Type B pancreatic cell (in vitro differentiated cells): Measurements from ENCODE around the gene INO80E. TPM values are rescaled to one million over a fixed set of nuclear protein-coding genes. Genes with fewer than 3 reads are reported as not detected.

Experiments
- DNase-seq: peaks from one replicate; pipeline ENCODE4 v3.0.0; 2021; ENCODE audit warnings: mixed read lengths; ENCODE audit not compliant: unreplicated experiment; ENCODE audit errors: extremely low spot score
- H3K27ac Mint-ChIP-seq: 2 replicates; pipeline ENCODE4 v1.8.0; 2021; ENCODE audit warnings: mild to moderate bottlenecking, mixed read lengths
- H3K27me3 Mint-ChIP-seq: 2 replicates; pipeline ENCODE4 v1.8.0; 2021; ENCODE audit warnings: mixed read lengths
- H3K36me3 Mint-ChIP-seq: 2 replicates; pipeline ENCODE4 v1.8.0; 2021; ENCODE audit warnings: mixed read lengths
- H3K4me1 Mint-ChIP-seq: one replicate; pipeline ENCODE4 v1.8.0; 2021; ENCODE audit warnings: mixed read lengths; ENCODE audit not compliant: unreplicated experiment
- H3K4me3 Mint-ChIP-seq: 2 replicates; pipeline ENCODE4 v1.8.0; 2021; ENCODE audit warnings: mild to moderate bottlenecking, mixed read lengths
- H3K9me3 Mint-ChIP-seq: 2 replicates; pipeline ENCODE4 v1.8.0; 2021; ENCODE audit warnings: mixed read lengths
- CTCF ChIP-seq: fragments of 200-600 bp; sonication (generic); conservative IDR thresholded peaks from 2 replicates; pipeline ENCODE4 v1.5.0; 2021; ENCODE audit warnings: antibody characterized with exemption, mild to moderate bottlenecking
- total RNA-seq: library from RNA; stranded (reverse); gene quantifications from 2 replicates; pipeline ENCODE4 v1.2.1, GENCODE V29; 2021; ENCODE audit warnings: low replicate concordance

Gene INO80E
- total RNA-seq, 1 donor from 2014 or later: 78.7 TPM

- Mint-ChIP-seq H3K4me3 (no peak within 1 kb of the TSS), H3K9me3 (no peaks in the 10 kb centered on the region), H3K4me1 (peaks cover 5% of the 10 kb centered on the region), H3K27ac (no peak within 1 kb of the TSS), H3K27me3 (peaks cover 40% of the 10 kb centered on the region), H3K36me3 (no peaks in the 10 kb centered on the region)
- DNase-seq: no peak
- TF ChIP-seq CTCF: no peak
These were observed 26.8 kb downstream of the INO80E start, which contains the start of gene C16orf92 for GRCh38 chr16:30022887-30023286. Gene C16orf92, plus strand, starts transcription at chr16:30023198. Its CDS starts 143 bp downstream, at chr16:30023341.

DNA sequence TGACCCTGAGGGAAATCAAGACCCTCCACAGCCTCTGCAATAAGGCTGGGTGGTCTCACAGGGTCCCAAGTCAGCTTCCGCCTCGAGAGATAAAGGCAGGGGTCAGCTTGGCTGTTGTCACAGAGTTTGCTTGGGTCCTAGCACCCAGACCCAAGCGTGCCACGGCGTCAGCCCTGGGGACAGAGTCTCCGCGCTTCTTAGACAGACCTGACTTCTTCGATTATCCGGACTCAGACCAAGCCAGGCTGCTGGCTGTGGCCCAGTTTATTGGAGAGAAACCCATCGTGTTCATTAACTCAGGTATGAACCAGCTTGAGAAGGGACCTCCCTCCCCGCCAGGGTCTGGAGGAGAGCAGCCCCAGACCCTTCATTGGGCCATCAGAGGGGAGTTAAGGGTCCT is 27.5 kb downstream of the INO80E start:
- Mint-ChIP-seq H3K36me3 (no peaks in the 10 kb centered on the region), H3K9me3 (no peaks in the 10 kb centered on the region), H3K27ac (no peak overlapping the region), H3K4me3 (no peak overlapping the region), H3K27me3 (peaks cover 46% of the 10 kb centered on the region), H3K4me1 (peaks cover 5% of the 10 kb centered on the region)
- DNase-seq: no peak
- no peak for TF ChIP-seq CTCF

GRCh38 chr16:30024451-30024850 is 28.4 kb downstream of the INO80E start:
- H3K27me3 Mint-ChIP-seq: peaks cover 50% of the 10 kb centered on the region
- DNase-seq: no peak
- H3K4me3 Mint-ChIP-seq: no peak overlapping the region
- H3K27ac Mint-ChIP-seq: no peak overlapping the region
- TF ChIP-seq CTCF: no peak
- peaks cover 5% of the 10 kb centered on the region for H3K4me1 Mint-ChIP-seq
- no peaks in the 10 kb centered on the region for H3K36me3 Mint-ChIP-seq
- H3K9me3 Mint-ChIP-seq: no peaks in the 10 kb centered on the region

- Mint-ChIP-seq H3K4me1 (peaks cover 5% of the 10 kb centered on the region), H3K9me3 (no peaks in the 10 kb centered on the region), H3K27ac (no peak overlapping the region), H3K4me3 (no peak overlapping the region), H3K27me3 (peaks cover 57% of the 10 kb centered on the region), H3K36me3 (no peaks in the 10 kb centered on the region)
- no peak for TF ChIP-seq CTCF
- no peak for DNase-seq
These were observed 29.1 kb downstream of the INO80E start for GRCh38 chr16:30025156-30025555.

DNA sequence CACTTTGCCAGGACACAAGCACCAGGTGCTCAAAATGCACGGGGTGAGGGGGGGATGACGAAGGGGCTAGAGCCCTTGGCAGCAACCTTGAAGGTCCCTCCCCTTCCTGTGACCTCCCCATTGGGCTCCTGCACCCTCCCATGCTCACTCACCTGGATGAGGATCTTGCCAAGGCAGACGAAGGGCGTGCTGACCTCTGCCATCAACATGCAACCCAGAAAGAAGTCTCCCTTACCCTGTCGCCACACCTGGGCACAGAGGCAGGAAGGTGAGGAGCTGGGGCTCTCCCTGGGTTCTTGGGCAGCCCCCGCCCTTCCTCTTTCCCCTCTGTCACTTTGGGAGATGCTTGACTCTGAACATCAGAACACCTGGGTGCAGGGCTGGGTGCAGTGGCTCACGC is 29.5 kb downstream of the INO80E start:
- no peak overlapping the region for H3K4me3 Mint-ChIP-seq
- H3K27ac Mint-ChIP-seq: no peak overlapping the region
- DNase-seq: no peak
- H3K27me3 Mint-ChIP-seq: peaks cover 57% of the 10 kb centered on the region
- H3K4me1 Mint-ChIP-seq: peaks cover 5% of the 10 kb centered on the region
- no peak for TF ChIP-seq CTCF
- no peaks in the 10 kb centered on the region for H3K9me3 Mint-ChIP-seq
- H3K36me3 Mint-ChIP-seq: no peaks in the 10 kb centered on the region

- Mint-ChIP-seq H3K4me1 (no peaks in the 10 kb centered on the region), H3K27ac (no peak overlapping the region), H3K27me3 (peaks cover 54% of the 10 kb centered on the region), H3K4me3 (no peak overlapping the region), H3K36me3 (no peaks in the 10 kb centered on the region), H3K9me3 (no peaks in the 10 kb centered on the region)
- no peak for TF ChIP-seq CTCF
- DNase-seq: no peak
These were observed 30.4 kb downstream of the INO80E start for GRCh38 chr16:30026449-30026848.
